ENCODE results near the gene RHOG.

The RHOG gene

DNA sequence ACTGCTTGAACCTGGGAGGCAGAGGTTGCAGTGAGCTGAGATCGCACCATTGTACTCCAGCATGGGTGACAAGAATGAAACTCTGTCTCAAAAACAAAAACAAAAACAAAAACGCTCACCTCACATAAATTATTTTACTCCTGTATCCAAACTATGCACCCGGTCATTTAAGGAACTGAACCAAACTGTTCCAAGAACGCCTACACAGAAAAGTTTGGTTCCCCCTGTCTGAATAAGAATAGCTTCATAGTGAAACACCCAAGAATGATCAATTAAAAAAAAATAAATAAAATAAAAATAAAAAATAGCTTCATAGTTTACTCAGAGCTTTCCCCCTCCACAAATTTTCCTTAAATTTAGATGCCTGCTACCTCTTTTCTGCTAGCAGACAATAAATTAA, 57.1 kb downstream of the RHOG start:
- Histone ChIP-seq H3K4me3 (ENCODE audit: low read depth in 1 of 2, low read length in 2 of 2) (no peak overlapping the region), H3K27ac (ENCODE audit: low read depth, low read length) (no peak overlapping the region), H3K9ac (ENCODE audit: low read length) (no peak overlapping the region), H3K4me1 (ENCODE audit: insufficient read depth, low read length) (peaks cover 16% of the 10 kb centered on the region), H3K9me3 (ENCODE audit: low read length) (no peaks in the 10 kb centered on the region), H3K36me3 (ENCODE audit: insufficient read depth, low read length) (peaks cover 5% of the 10 kb centered on the region), H3K27me3 (ENCODE audit: control insufficient read depth in 1 of 2, insufficient read depth in 2 of 2, low read length in 2 of 2) (no peaks in the 10 kb centered on the region)

DNA sequence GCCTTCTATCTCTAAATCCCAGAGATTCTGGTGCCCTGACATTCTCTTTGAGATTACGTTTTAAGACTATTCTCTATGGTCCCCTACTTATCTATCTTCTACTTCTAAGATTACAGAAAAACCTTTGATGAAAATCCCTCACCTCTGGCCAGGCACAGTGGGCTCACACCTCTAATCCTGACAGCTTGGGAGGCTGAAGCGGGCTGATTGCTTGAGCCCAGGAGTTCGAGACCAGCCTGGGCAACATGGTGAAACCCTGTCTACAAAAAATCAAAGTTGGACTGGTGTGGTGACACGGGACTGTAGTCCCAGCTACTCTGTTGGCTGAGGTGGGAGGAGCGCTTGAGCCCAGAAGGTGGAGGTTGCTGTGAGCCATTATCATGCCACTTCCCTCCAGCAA, 57.8 kb downstream of the RHOG start:
- Histone ChIP-seq H3K27ac (ENCODE audit: low read depth, low read length) (no peak overlapping the region), H3K36me3 (ENCODE audit: insufficient read depth, low read length) (peaks cover 12% of the 10 kb centered on the region), H3K4me3 (ENCODE audit: low read depth in 1 of 2, low read length in 2 of 2) (no peak overlapping the region), H3K4me1 (ENCODE audit: insufficient read depth, low read length) (peaks cover 16% of the 10 kb centered on the region), H3K9ac (ENCODE audit: low read length) (no peak overlapping the region), H3K9me3 (ENCODE audit: low read length) (no peaks in the 10 kb centered on the region), H3K27me3 (ENCODE audit: control insufficient read depth in 1 of 2, insufficient read depth in 2 of 2, low read length in 2 of 2) (no peaks in the 10 kb centered on the region)

DNA sequence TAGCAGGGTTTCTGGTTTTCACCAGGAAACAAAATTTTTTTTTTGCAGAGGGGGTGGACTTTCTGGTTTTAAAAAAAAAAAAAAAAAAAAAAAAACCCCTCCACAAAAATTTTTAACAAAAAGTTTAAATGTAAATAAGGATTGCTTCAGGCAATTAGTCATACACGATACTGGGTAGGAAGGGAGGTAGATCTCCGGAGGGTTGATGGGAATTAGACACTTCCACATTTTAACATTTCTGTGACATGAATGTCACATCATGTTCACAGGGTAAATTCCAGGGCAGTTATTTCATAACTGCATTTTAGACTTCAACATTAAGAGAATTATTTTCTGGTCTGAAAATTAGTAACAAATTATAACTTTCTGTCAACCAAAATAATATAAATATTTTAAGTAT, 59.3 kb downstream of the RHOG start:
- Histone ChIP-seq H3K27me3 (ENCODE audit: control insufficient read depth in 1 of 2, insufficient read depth in 2 of 2, low read length in 2 of 2) (no peaks in the 10 kb centered on the region), H3K9ac (ENCODE audit: low read length) (no peak overlapping the region), H3K9me3 (ENCODE audit: low read length) (no peaks in the 10 kb centered on the region), H3K4me3 (ENCODE audit: low read depth in 1 of 2, low read length in 2 of 2) (no peak overlapping the region), H3K4me1 (ENCODE audit: insufficient read depth, low read length) (peaks cover 6% of the 10 kb centered on the region), H3K27ac (ENCODE audit: low read depth, low read length) (no peak overlapping the region), H3K36me3 (ENCODE audit: insufficient read depth, low read length) (peaks cover 26% of the 10 kb centered on the region)
